IMR-90 (cell line): ENCODE results near the gene TMPRSS11E. TPM values are rescaled to one million over a fixed set of nuclear protein-coding genes. Genes with fewer than 3 reads are reported as not detected.

Experiments used
- ATAC-seq: fragments of 200-7000 bp; cut with Tn5 transposase; 2 replicates; pipeline ENCODE4 v1.9.1; 2020; ENCODE audit warnings: low read depth, mild to moderate bottlenecking, moderate library complexity
- BruUV-seq: library from RNA; stranded (reverse); fragments of 400-500 nt; replicated peaks from 2 replicates; lab custom pipeline; 2021; lab: Mats Ljungman, UMichigan
- CTCF ChIA-PET: fragments of 300-600 bp; formaldehyde crosslinking; extraction: SDS; loops from one replicate; lab custom pipeline; 2021; ENCODE audit warnings: antibody characterized with exemption; lab: Yijun Ruan, JAX
- POLR2A ChIA-PET: fragments of 300-600 bp; sonication (Branson Sonifier 250); formaldehyde crosslinking; loops from one replicate; lab custom pipeline; 2022; ENCODE audit warnings: antibody characterized with exemption; ENCODE audit not compliant: unreplicated experiment; lab: Charles Lee
- DNase-seq: peaks from one replicate; pipeline ENCODE4 v3.0.0; 2013
- H2AFZ ChIP-seq: replicated peaks from 2 replicates; pipeline ENCODE3; 2013; ENCODE audit warnings: low read length, mild to moderate bottlenecking; ENCODE audit not compliant: poor library complexity
- H2AK5ac ChIP-seq: 2 replicates; pipeline ENCODE4 v1.6.1; 2013; ENCODE audit warnings: low read depth, low read length, inconsistent platforms
- H2AK9ac ChIP-seq: replicated peaks from 2 replicates; pipeline ENCODE3; 2013; ENCODE audit warnings: mild to moderate bottlenecking, low read depth, low read length, moderate library complexity; ENCODE audit not compliant: poor library complexity
- H2BK120ac ChIP-seq: 2 replicates; pipeline ENCODE4 v1.6.1; 2013; ENCODE audit warnings: low read depth, low read length, inconsistent platforms
- H2BK15ac ChIP-seq: 3 replicates; pipeline ENCODE4 v1.6.1; 2013; ENCODE audit warnings: low read depth, low read length, inconsistent platforms
- H2BK20ac ChIP-seq: 2 replicates; pipeline ENCODE4 v1.6.1; 2013; ENCODE audit warnings: low read depth, mild to moderate bottlenecking, inconsistent platforms, low read length, moderate library complexity
- H2BK5ac ChIP-seq: 2 replicates; pipeline ENCODE4 v1.6.1; 2013; ENCODE audit warnings: mild to moderate bottlenecking, low read depth, low read length, inconsistent platforms; ENCODE audit not compliant: poor library complexity, severe bottlenecking
- H3K14ac ChIP-seq: replicated peaks from 2 replicates; pipeline ENCODE4 v1.6.1; 2013; ENCODE audit warnings: low read depth, low read length, inconsistent platforms
- H3K18ac ChIP-seq: 2 replicates; pipeline ENCODE4 v1.6.1; 2013; ENCODE audit warnings: low read depth, low read length, control low read depth
- H3K23ac ChIP-seq: 2 replicates; pipeline ENCODE4 v1.6.1; 2013; ENCODE audit warnings: low read depth, low read length, inconsistent platforms
- H3K27ac ChIP-seq: 2 replicates; pipeline ENCODE4 v1.5.1; 2013; ENCODE audit warnings: mild to moderate bottlenecking, control low read depth, low read length; ENCODE audit not compliant: insufficient read depth
- H3K27me3 ChIP-seq: 2 replicates; pipeline ENCODE4 v1.6.1; 2013; ENCODE audit warnings: low read length; ENCODE audit not compliant: control insufficient read depth, insufficient read depth
- H3K36me3 ChIP-seq: 2 replicates; pipeline ENCODE4 v1.6.1; 2013; ENCODE audit warnings: low read length, mixed read lengths; ENCODE audit not compliant: control insufficient read depth, insufficient read depth
- H3K4ac ChIP-seq: 2 replicates; pipeline ENCODE4 v1.6.1; 2013; ENCODE audit warnings: low read depth, low read length, inconsistent platforms
- H3K4me1 ChIP-seq: 2 replicates; pipeline ENCODE4 v1.6.1; 2013; ENCODE audit warnings: low read length, mixed read lengths; ENCODE audit not compliant: control insufficient read depth, insufficient read depth
- H3K4me2 ChIP-seq: 2 replicates; pipeline ENCODE4 v1.6.1; 2013; ENCODE audit warnings: low read depth, mild to moderate bottlenecking, control low read depth, low read length, moderate library complexity
- H3K4me3 ChIP-seq: 2 replicates; pipeline ENCODE4 v1.5.1; 2013; ENCODE audit warnings: low read depth, mild to moderate bottlenecking, control low read depth, low read length, moderate library complexity; ENCODE audit not compliant: insufficient read depth
- H3K56ac ChIP-seq: 2 replicates; pipeline ENCODE4 v1.6.1; 2013; ENCODE audit warnings: low read length, inconsistent platforms; ENCODE audit not compliant: insufficient read depth; ENCODE audit errors: extremely low read depth
- H3K79me1 ChIP-seq, 2 experiments: 2 replicates each; pipeline ENCODE4 v1.6.1; 2013; ENCODE audit warnings: low read length in 2 of 2, inconsistent platforms in 1 of 2, low read depth in 1 of 2
- H3K9ac ChIP-seq: 2 replicates; pipeline ENCODE4 v1.6.1; 2013; ENCODE audit warnings: low read depth, low read length, control low read depth
- H3K9me1 ChIP-seq: 2 replicates; pipeline ENCODE4 v1.6.1; 2013; ENCODE audit warnings: low read length, inconsistent platforms; ENCODE audit not compliant: insufficient read depth
- H3K9me3 ChIP-seq: 2 replicates; pipeline ENCODE4 v1.6.1; 2013; ENCODE audit warnings: low read length; ENCODE audit not compliant: control insufficient read depth, insufficient read depth
- H4K20me1 ChIP-seq: 2 replicates; pipeline ENCODE4 v1.6.1; 2013; ENCODE audit warnings: low read length, inconsistent platforms; ENCODE audit not compliant: insufficient read depth
- H4K5ac ChIP-seq: 2 replicates; pipeline ENCODE4 v1.6.1; 2013; ENCODE audit warnings: mild to moderate bottlenecking, low read depth, low read length, control low read depth
- H4K8ac ChIP-seq, 2 experiments: 2 replicates each; pipeline ENCODE4 v1.6.1; 2013; ENCODE audit warnings: low read depth in 2 of 2, low read length in 2 of 2, control low read depth in 1 of 2, inconsistent platforms in 1 of 2
- H4K91ac ChIP-seq: 2 replicates; pipeline ENCODE4 v1.6.1; 2013; ENCODE audit warnings: low read depth, low read length, inconsistent platforms; ENCODE audit not compliant: insufficient read depth
- BHLHE40 ChIP-seq: fragments of 150-350 bp; IDR thresholded peaks from 2 replicates; pipeline ENCODE4 v1.6.1; 2016; ENCODE audit warnings: mild to moderate bottlenecking, low read depth, low read length
- CEBPB ChIP-seq: IDR thresholded peaks from 2 replicates; pipeline ENCODE4 v1.6.1; 2012; ENCODE audit warnings: low read depth, low read length, improper control_type of control experiment
- POLR2A ChIP-seq: IDR thresholded peaks from 2 replicates; pipeline ENCODE4 v1.6.1; 2012; ENCODE audit warnings: mild to moderate bottlenecking, low read depth, low read length
- RCOR1 ChIP-seq: IDR thresholded peaks from 2 replicates; pipeline ENCODE4 v1.6.1; 2012; ENCODE audit warnings: mild to moderate bottlenecking, low read length, improper control_type of control experiment; ENCODE audit not compliant: insufficient replicate concordance
- SMC3 ChIP-seq: fragments of 150-350 bp; IDR thresholded peaks from 2 replicates; pipeline ENCODE4 v1.6.1; 2016; ENCODE audit warnings: low read depth, mild to moderate bottlenecking, antibody characterized with exemption, low read length, moderate library complexity
- USF2 ChIP-seq: fragments of 150-350 bp; IDR thresholded peaks from 2 replicates; pipeline ENCODE4 v1.6.1; 2017; ENCODE audit warnings: mild to moderate bottlenecking, antibody characterized with exemption, low read length, low read depth
- WGBS, 2 experiments: methylation state at CpG; one replicate each; pipeline versions ENCODE4 v1.1.5 to v1.1.7; 2013; ENCODE audit warnings: missing lambda C conversion rate in 2 of 2; ENCODE audit not compliant: insufficient read length in 1 of 2; ENCODE audit errors: extremely low coverage in 2 of 2; 5-methylcytosine and 5-hydroxymethylcytosine counted together
- dilution Hi-C: fragments of 300-500 bp; cut with HindIII; formaldehyde crosslinking; loops from one replicate; pipeline ENCODE4 v1.14.3; 2018; ENCODE audit warnings: low sequenced_read_pairs; ENCODE audit not compliant: unreplicated experiment
- in situ Hi-C: fragments of 300-500 bp; cut with MboI; formaldehyde crosslinking; loops from 3 replicates; pipeline ENCODE4 v1.14.3; 2019; ENCODE audit warnings: low sequenced_read_pairs, inconsistent platforms, mixed read lengths
- intact Hi-C: fragments of 100-400 bp; cut with micrococcal nuclease; formaldehyde crosslinking; loops from 2 replicates; pipeline ENCODE4 v1.10.0; 2022
- polyA plus RNA-seq, 3 experiments: library from polyadenylated mRNA; depleted of rRNA; stranded (reverse); fragments of >200 nt; gene quantifications; 2 replicates each; pipeline ENCODE4 v1.2.3, GENCODE V29; 2012; ENCODE audit warnings: low replicate concordance in 1 of 3
- total RNA-seq: library from RNA; depleted of rRNA; stranded (reverse); fragments of >200 nt; gene quantifications from 2 replicates; pipeline ENCODE4 v1.2.3, GENCODE V29; 2012

The TMPRSS11E gene
- total and polyA plus RNA-seq, 2 of the 4 experiments (the other 2 are of a cell fraction), result not detected

GRCh38 chr4:68461790-68462189 is 14.5 kb downstream of the TMPRSS11E start:
- H3K79me1 ChIP-seq, result no peaks in the 10 kb centered on the region

More at GRCh38 chr4:68461790-68462189, 14.5 kb downstream of the TMPRSS11E start:
- Histone ChIP-seq H2BK120ac (no peak overlapping the region), H4K8ac (no peak overlapping the region), H3K36me3 (no peaks in the 10 kb centered on the region), H3K27ac (no peak overlapping the region), H3K9ac (no peak overlapping the region), H3K9me3 (no peaks in the 10 kb centered on the region), H4K91ac (no peak overlapping the region), H3K4me1 (peaks cover 4% of the 10 kb centered on the region; the same call in 1 of the 2 replicates), H4K20me1 (no peaks in the 10 kb centered on the region), H3K4ac (no peak overlapping the region), H3K9me1 (no peaks in the 10 kb centered on the region), H3K56ac (no peak overlapping the region), H3K23ac (no peak overlapping the region), H3K4me2 (no peak overlapping the region), H3K14ac (no peak overlapping the region), H2BK5ac (no peak overlapping the region), H2AK5ac (no peak overlapping the region), H2AK9ac (no peak overlapping the region), H2BK20ac (no peak overlapping the region), H2AFZ (no peak overlapping the region), H3K27me3 (no peaks in the 10 kb centered on the region), H4K5ac (no peak overlapping the region), H3K4me3 (no peak overlapping the region), H2BK15ac (no peak overlapping the region), H3K18ac (no peak overlapping the region)
- POLR2A ChIA-PET, result no interaction called here
- CTCF ChIA-PET, result no interaction called here
- TF ChIP-seq RCOR1, result no peak
- no peak for TF ChIP-seq POLR2A
- no peak for TF ChIP-seq SMC3
- no peak for TF ChIP-seq CEBPB
- TF ChIP-seq BHLHE40, result no peak
- no peak for TF ChIP-seq USF2
- in situ Hi-C loops, result no loop called here
- WGBS, 2 experiments, result no CpG with 5 or more reads among the region's 3 CpGs
- dilution Hi-C loops, result no loop called here
- ATAC-seq (no peak), DNase-seq (no peak)
- BruUV-seq, result no TSS peak
- intact Hi-C loops, result no loop called here
